DMS53 (cell line): ENCODE results near the gene RALGPS1.

Source experiments
- DNase-seq: peaks from one replicate; lab custom pipeline; 2025; lab: John Stamatoyannopoulos, UW

Gene RALGPS1

DNA sequence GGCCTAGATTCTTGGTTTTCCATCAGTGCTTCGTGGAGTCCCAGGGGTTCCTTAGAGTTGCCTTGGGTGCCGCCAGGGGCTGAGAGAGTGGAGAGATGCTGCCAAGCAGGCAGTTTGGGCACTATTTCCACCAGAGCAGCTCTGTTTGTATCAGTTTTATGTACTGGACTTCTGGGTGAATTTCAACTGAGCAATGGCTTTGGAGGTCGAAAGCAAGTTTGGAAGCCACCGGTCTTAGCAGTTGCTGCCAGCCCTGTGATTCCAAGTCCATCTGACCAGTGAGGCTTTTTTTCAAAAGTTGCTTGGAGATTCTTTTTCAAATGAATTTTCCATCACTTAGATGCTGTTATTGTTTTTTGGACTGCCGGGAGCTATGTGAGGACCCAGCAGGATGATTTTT, 139.4 kb downstream of the RALGPS1 start:
- DNase-seq: no peak

DNA sequence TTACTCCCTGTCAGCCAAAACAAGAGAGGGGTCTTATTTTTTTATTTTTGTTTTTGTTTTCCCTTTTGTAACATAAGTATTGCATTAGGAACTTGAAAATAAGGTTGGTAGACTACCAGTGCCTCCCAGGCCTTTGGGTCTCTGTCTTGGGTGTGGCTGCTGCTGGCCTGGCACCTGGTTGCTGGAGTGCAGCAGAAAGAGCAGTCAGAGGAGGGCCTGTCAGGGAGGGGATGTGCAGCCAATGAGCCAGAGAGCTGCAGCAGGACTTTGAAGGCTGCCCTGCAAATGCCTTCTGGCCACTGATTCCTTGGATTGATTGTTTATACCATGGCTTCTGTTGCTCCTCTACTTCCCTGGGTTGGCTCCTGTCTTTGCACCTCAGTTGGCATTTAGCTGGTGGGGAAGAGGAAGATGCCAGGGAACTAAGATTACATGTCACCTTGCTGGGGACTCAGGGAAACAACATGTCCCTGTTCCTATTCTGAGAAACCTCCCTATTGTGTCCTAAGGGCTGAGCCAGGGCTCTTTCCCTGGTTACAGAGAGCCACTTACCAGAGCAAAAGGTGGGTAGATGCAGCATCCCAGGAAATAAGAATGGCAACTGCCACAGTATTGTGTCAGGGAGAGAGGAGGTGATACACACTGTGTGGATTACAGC, 141.3 kb downstream of the RALGPS1 start:
- no peak for DNase-seq

DNA sequence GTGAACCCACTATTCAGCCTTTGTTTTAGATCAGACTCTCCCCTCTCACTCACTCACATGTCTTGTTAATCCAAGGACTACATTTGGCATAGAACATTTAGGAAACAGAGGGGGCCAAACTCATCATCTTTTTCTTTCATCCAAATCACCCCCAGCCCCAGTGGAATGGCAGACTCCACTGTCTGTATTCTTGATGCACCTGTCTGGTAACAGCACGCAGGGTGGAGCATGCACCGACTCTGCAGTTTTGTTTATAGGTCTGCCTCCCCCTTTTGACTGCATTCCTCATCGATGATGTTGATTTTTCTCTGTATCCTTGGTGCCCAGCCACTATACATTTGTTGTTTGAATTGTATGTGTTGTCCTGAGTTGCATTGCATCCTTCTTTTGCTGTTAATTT, 141.9 kb downstream of the RALGPS1 start:
- no peak for DNase-seq

DNA sequence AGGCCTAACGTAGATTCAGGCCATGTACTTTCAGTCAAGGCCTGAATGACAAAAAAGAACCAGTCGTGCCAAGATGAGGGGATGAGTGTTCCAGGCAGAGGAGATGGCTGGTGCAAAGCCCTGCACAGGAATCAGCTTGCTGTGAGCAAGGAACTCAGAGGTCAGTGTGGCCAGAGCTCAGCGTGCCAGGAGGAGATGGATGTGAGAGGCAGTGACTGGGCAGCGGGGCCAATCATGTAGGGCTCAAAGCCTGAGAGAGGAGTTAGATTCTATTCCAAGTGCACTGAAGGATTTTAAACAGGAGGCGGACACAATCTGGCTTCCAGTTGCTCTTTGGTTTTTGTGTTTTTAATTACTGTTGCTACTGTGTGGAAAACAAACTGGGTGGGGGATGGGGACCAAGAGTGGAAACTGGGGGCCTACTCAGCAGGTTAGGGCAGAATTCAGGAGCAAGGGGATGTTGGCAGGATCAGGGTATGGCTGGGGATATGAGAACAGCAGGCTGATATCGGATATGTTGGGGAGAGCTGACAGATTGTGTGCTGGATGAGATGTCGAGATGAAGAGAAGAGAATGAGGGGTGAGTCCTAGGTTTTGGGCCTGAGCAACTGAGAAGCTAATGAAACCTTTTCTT, 143.5 kb downstream of the RALGPS1 start:
- DNase-seq: no peak

DNA sequence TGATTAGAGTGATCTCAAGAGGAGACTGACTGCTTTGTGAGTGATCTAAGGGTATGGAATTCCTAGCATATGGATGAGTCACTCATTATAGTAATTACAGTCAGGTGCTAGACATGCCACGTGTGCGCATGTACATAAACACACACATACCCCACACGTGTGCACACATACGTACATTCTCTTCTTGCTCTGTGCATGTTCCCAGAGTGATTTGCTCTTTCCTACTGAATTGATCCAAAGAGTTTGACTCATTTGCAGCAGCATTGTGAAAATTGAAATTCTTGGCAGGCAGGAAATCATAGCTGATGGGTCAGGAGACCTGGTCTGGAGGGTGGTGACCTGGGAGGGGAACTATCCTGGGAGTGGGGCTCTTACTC, 144.1 kb downstream of the RALGPS1 start:
- DNase-seq: no peak

DNA sequence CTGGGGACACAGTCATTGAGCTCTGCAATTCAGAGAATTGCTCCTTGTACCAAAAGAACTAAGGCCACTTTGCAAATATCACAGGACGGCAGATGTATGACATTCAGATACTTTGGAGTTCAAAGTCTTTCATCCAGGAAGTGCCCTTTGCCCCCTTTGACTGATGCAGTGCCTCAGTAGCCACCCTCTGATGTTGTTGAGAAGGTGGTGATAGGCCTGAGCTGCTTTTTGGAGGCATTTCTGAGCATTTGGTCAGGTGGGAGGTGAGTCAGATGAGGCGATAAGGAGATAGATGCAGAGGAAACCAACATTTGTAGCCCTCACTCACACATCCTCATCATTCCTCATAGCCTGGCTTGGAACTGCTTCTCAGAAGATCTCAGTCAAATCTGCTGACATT, 144.4 kb downstream of the RALGPS1 start:
- no peak for DNase-seq

DNA sequence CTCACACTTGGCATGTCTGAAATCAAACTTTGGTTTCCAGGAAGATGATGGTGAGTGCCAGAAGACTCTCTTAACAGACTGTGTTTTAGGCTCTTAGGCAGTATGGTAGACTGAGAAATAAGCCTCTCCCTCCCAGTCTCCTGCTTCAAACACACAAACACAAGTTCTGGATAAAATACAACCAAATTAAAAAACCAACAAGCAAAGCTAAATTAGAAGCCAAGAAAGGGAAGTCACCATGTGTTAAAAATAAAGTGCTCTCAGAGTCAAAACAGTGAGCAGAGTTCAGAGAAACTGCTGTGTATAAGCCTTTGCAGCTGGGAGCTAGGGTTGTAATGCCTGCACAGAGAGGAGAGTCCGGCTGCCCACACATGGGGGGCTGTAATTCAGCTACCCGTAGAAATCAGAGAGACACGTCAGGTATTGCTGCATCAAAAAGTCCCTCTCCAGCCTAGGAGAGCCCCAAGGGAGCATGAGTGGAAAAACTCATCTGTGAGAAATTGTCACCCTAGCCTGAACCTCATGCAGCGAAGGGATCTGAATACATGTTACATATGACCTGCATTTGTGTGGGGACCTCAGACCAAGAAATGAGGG, 145.3 kb downstream of the RALGPS1 start:
- DNase-seq: no peak

DNA sequence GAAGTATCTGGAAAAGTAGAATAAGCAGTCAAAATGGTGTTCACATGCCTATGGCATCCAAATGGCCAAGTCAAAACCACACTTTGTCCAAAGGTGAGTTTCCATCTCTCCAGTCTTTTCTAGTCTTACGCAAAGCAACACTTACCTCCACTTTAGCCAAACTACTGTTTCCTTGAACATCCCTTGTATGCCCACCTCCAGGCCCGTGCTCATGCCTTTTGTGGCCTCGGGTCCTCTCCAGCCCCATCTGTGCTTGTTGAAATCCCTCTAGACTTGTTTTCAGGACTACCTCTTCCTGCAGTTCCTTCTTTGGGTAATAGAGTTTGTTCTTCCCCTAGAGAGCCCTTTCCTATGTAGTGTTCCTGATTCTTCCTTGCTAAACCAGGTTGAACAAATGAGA, 146.8 kb downstream of the RALGPS1 start:
- DNase-seq: no peak

DNA sequence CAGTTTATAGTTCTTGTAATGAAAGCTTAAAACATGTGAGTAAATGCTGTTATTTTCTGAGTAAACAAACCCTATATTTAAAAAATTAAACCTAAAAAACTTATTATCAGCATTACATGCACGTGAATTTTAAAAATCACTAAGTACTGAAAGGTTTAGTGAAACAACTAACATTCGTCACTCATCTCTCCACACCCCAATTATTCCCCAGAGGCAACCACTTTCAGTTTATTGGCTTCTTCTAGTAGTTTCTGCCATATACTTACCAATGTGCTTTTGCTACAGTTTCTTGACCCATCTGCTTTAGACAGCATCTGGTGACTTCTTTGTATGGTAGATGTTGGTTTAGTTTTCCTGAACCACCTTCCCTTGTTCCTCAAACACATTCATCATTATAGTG, 149.8 kb downstream of the RALGPS1 start:
- no peak for DNase-seq

DNA sequence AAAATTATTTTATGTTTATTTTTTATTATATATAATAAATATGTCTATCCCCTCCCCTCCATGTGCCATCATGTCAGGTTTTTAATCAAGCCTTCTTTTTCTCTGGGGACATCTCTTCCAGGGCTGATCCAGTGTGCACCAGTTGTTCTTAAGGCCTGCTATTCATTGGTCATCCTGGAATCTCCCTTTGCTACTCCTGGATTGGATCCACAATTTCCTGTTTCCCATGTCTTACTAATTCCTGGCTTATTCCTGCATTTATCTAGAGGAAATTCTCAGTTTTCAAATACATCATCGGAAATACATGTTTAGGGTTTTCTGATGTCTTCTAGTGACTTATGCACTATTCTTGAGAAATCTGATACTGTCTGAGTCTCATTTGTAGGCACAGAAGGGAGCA, 151.0 kb downstream of the RALGPS1 start:
- no peak for DNase-seq

DNA sequence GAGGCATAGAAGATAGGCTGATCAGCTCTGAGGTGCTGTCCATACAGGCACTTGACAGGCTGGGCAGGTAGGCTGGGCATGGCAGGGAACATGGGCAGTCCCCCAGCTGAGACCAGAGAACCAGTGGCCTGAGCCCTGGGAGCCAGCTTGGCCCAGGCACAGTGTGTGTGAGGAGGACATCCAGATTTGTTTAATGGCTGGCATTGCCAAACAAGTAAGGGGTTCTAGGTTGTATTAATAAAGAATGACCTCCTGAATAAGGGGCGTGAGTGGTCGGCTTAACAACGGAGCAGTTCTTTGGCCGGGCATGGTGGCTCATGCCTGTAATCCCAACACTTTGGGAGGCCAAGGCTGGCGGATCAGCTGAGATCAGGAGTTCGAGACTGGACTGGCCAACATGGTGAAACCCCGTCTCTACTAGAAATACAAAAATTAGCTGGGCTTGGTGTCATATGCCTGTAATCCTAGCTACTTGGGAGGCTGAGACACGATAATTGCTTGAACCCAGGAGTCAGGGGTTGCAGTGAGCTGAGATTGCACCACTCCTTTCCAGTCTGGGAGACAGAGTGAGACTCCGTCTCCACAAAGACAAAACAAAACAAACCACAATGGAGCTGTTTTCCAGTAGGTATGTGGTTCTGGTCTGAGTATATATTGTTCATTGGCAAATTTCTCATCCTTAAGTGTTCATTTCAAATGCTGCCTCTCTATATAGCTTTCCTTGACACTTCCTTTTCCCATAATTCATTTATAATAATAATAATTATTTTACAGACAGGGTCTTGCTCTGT, 151.7 kb downstream of the RALGPS1 start:
- no peak for DNase-seq

DNA sequence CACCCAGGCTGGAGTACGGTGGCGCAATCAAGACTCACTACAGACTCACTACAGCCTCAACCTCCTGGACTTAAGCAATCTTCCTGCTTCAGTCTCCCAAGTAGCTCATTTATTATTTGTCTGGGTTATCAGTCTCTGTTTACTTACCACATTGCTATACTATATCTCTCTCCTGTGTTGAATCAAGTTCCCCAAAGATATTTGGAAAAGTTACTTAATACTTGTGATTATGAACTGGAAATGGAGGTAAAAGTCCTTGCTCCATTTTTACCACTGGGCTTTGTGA, 152.2 kb downstream of the RALGPS1 start:
- DNase-seq: no peak

DNA sequence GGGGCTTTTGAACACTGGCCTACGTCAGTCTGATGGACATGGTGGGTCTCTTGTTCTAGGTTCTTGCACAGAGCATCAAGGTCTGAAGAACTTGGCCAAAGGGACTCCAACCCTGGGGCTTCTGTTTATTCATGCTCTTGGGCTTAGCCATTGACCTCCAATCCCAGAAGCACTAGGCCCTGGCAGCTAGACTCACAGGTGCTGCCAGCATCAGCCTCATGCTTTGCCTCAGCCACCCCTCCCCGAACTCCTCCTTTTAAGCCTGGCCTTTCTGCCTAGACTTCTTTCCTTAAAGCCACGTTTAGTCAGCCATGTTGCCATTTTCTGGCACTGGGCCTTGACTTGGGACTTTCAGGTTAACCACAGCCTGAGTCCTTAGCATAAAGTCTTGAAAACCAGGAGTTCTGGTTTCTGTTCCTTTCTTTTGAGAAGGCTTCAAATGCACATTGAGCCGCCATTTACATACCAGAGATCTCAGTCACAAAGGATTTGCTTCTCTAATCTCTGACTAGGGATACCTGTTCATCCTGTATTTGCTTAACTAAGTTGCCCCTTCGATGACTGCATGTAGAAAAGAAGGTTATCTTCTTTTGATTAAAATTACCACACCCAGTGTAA, 153.1 kb downstream of the RALGPS1 start:
- DNase-seq: no peak

DNA sequence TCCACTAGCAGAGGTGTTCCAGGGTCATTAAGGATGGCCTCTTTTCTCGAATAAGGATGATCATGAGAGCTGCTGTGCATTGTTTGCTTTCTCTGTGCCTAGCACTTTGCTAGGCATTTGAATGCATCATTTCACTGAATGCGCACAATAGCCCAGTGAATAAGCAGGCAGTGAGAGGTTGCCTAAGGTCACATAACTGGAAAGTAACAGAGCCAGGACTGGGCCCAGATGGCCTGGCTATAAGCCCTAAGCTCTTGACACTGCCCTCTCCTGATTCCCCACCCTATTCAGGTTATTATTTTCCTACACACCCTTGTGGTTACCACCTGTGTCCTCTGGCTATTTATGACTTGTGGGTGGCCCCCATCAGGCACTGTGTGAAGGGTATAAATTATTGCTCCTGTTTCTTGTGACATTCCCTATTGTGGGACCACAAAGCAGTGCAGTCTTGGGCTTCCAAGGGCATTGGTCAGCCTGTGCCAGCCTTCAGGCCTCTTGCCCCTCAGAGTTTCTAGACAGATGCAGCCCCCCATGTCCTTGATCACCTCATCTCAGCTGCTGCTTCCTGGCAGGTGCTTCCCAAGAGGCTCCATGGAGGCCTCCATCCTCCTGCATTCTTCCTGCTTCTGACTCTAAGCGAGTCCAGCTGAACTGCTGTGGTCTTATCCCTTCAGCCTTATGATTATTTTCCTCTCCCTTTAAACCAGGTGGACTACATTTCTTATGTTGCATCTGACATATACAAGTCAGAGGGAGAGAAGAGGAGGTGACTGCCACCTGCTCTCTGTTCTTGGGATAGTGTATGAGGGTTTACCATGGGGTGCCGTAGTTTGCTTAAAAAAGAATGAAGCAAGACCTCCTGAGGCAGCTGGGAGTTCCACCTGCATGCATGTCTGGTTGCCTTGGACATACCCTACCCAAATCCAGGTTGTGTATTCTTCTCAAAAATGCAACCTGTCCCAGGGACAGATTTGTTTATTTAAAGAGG, 160.3 kb downstream of the RALGPS1 start:
- no peak for DNase-seq

DNA sequence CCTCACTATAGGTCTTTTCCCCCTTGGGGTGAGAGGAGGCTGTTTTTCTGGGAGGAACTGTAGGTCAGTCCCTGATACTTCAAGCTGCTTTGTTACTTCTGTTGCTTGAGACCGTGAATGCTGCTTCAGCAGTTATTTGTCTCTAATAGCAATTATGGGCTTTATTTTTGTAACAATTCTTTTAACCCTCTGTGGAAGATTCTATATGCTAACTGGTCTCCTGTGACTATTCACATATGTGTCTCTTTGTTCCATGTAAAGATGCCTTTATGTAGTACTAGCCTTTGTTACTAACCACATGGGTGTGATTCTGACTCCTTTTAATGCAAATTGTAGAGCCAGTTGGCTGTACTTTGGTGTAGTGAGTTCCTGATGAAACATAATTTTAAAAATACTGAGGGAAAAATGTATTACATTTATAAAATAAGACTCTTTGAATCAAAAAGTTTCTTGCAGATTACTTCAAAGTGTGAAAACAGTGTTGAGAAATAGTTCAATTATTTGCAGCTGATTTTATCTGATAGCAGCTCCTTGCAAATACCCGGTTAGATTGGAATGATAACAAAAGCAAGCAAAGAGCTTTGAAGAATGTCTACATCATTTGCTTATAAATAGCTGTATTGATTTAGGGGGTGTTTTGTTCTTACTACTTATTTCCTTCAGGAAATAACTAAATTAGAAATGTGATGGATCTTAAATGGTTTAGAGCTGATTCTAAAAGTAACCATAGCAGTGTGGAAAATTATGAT, 161.2 kb downstream of the RALGPS1 start:
- no peak for DNase-seq

DNA sequence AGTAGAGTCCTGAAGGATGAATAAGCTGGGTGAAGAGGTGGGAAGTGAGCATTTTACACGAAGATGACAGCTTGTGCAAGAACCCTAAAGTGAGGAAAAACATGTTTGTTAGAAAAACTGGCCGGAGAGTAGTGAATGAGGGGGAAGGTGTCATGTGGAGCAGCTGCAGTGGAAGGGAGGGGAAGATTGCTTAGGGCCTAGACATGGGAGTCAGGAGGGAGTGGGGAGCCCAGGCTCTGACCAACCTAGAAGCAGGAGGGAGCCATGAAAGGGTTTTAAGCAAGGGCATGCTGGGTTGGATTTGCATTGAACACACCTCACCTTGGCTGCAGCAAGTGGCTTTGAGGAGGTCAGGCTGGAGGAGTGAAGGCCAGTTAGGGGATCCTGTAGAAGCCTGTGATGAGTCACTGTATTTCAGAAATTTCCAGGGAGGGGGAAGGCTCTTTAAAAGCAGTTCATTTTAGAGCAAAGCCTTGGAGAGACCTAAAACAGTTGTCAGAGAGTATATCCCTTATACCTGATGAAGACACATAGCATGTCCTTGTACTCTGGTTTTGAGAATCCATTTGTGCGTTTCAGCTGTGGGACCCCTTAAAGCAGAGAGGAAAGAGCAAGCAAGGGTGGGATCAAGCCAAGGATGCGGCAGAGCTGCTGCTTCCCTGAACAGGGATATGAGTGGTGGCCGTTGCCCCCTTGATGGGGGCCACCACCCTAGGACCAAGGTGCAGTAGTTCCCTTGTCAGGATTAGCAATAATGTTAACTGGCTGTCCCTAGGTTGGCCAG, 162.5 kb downstream of the RALGPS1 start:
- DNase-seq: no peak

DNA sequence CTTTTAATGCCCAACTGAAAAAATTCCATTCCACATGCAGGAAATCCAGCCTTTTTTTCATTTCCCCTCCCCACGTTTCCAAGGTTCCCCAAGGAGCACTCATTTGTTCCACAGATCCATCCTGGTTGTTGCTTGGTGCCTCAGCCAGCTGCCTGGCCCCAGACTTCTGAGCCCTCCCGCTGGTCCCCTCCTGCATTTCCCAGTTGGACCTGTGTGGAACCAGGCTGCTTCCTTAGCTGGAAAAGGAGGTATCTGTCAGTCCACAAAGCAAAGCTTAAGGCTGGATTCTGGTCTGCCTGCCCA, 163.0 kb downstream of the RALGPS1 start:
- DNase-seq: no peak

DNA sequence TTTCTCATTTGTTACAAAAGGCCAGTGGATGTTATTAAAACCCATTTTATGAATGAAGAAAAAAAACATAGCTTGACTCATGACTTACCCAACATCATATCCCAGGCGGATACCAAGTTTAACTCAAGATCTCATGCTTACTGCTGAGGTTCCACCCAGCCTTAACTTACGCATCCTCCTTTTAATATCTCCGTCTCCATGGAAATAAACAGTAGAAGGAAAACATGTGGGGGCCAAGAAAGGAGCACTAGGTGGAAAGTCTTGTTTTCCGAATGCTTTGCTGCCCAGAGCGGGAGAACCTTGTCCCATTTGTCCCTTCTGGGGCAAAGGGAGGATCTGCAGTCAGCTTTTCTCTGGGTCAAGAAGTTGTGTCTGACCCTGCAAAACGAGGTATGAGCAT, 163.8 kb downstream of the RALGPS1 start:
- no peak for DNase-seq

DNA sequence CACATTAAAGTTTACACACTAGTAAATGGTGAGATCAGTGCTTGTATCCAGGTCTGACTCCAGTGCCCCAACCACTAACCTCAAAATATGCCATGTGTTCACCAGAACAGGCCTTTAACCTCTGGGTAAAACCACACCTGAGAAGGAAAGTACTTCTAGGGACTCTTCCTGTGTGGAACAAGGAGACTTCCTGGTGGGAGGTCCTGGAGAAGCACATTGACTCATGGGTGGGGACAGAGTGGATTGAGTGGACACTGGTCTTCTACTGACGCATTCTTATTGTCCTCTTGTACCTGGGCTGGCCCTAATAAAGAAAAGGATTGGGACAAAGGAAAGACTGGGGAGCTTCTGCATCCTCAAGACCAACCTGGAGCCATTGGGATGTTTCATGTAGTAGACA, 164.4 kb downstream of the RALGPS1 start:
- DNase-seq: no peak

DNA sequence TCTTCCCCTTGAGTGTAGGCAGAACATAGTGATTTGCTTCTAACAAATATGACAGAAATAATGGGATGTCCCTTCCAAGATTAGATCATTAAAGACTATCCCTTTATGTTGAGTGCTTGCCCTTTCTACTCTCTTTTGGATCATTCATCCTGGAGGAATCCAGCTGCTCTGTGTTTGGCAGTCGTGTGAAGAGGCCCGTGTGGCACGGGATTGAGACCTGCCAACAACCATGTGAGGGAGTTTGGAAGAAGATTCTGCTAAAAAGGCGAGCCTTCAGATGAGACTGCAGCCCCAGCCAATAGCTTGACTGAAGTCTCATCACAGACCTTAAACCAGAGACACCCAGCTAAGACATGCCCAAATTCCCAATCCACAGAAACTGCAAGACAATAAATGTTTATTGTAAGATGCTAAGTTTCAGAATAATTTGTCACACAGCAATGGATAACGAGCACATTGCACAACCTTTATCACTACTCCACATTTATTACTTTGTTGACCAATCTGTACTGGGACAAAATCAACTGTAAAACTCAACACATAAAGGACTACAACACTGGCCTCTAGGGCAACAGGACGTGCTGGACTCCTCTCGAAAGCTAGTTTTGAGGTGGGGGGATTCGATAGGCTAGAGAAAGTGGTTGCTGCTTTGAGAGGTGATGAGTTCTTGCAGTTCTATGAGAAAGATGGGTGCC, 165.0 kb downstream of the RALGPS1 start:
- DNase-seq: no peak
